H54 (cell line): ENCODE results near the gene RAD51B.
"Not testable (repeated sequence)": the region's sequence is repeated elsewhere in the genome, so short reads cannot be mapped to it uniquely, and the experiment has no call there.

ENCODE experiments used
- DNase-seq: peaks from one replicate; pipeline ENCODE4 v3.0.0; 2011; ENCODE audit warnings: low spot score, mixed read lengths; ENCODE audit not compliant: insufficient read length
- FAIRE-seq: peaks from 3 replicates; lab custom pipeline; 2011; peaks lifted over from hg19 to GRCh38; lab: Jason Lieb, UNC
- POLR2A ChIP-seq: IDR thresholded peaks from 2 replicates; pipeline ENCODE4 v1.6.1; 2011; ENCODE audit warnings: low read depth, mild to moderate bottlenecking, low read length

The RAD51B gene

DNA sequence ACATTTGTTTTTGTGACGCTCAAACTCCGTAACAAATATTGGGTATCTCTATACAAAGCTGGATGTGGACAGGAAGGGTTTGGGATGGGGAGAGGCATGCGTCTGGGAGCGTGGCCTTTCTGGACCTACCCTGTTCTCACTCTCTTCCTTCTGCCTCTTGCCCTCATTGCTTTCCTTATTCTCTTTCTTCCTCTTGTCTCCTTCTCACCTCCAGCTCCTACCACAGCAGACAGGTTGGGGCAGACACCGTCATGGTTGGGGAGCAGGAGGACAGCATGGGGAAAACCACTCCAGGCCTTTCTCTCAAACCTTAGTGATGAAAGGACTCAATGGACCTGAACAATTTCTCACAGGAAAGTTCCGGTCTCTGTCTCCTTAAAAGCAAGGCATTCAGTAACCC is 465.3 kb downstream of the RAD51B start:
- no peak for DNase-seq
- no peak for FAIRE-seq
- no peak for TF ChIP-seq POLR2A

GRCh38 chr14:68285421-68286179 is 466.0 kb downstream of the RAD51B start:
- no peak for TF ChIP-seq POLR2A
- DNase-seq = no peak
- FAIRE-seq = no peak

- DNase-seq = peak; percentile 8
These were observed 467.1 kb downstream of the RAD51B start for GRCh38 chr14:68286667-68287066.

DNA sequence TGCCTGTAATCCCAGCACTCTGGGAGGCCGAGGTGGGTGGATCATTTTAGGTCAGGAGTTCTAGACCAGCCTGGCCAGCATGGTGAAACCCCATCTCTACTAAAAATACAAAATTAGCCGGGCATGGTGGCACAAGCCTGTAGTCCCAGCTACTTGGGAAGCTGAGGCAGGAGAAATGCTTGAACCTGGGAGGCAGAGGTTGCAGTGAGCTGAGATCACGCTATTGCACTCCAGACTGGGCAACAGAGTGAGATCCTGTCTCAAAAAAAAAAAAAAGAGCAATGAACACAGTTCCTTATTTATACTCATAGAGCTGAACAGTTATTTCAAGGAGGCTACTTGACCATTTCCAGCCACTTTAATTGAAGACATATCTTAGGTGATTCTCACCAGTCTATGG is 469.9 kb downstream of the RAD51B start:
- FAIRE-seq = not testable (repeated sequence)

More at GRCh38 chr14:68286667-68287066, 467.1 kb downstream of the RAD51B start:
- TF ChIP-seq POLR2A = no peak
- peak; percentile 66 for FAIRE-seq

GRCh38 chr14:68291820-68292219 is 472.2 kb downstream of the RAD51B start:
- FAIRE-seq (no peak), DNase-seq (no peak)
- no peak for TF ChIP-seq POLR2A

More for the DNA sequence above, 469.9 kb downstream of the RAD51B start:
- not testable (repeated sequence) for DNase-seq

DNA sequence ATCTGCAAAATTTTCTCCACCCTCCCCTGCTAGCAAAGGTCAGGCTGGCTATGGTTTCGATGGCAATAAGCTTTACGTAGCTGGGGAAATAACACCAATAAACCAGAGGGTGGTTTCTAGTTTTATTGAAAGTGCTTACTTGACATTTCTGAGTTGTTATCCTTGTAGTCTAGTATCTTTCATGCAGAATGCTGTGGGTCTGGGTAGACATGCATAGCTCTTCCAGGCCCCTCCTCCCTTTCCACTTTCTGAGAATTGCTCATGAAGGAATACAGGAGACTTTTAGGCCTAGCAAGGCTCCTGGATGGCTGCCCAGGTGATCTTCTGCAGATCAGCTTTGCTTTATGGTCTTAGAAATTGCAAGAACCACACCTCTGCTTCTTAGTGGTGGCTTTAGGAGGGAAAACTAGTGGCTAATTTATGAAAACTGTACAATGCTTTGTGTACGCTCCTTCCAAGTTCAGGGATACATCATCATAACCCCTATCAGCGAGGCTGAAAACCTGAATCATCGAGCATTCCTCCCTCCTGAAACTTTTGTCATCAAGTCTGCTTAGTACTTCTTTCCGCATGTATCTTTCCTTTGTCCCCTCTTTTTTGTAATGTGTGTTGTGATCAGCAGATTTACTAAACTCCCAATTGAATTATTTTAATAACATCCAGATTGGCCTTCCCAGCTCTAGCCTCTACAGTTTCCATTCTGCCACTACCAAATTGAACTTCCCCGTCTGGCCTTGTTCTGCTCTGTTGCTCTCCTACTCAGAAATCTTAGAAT is 473.0 kb downstream of the RAD51B start:
- TF ChIP-seq POLR2A = no peak
- no peak for FAIRE-seq
- no peak for DNase-seq

GRCh38 chr14:68293404-68293803 is 473.8 kb downstream of the RAD51B start:
- no peak for TF ChIP-seq POLR2A
- DNase-seq = no peak

DNA sequence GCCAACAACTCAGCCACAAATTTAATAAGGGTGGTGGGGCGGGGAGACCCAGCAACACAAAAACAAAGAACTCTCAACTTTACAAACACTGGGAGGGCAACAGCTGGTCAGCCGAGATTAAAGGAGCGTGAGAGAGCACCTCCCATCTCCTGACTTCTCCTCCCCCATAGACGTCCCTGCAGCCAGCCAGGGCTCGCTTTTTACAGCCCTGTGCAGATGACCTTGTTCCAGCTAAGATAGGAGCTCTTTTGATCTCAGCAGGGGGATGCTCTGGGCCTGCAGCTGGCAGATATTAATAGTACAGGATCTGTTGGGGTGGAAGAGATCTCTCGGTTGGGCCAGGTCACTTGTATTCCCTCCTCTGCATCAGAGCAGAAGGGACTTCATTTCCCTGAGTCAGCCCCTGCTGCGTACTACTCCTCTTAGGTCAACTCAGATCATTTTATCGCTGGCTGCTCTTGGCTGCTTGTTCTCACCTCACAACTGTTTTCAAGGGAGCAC is 475.8 kb downstream of the RAD51B start:
- DNase-seq (no peak), FAIRE-seq (no peak)
- no peak for TF ChIP-seq POLR2A

More at GRCh38 chr14:68293404-68293803, 473.8 kb downstream of the RAD51B start:
- no peak for FAIRE-seq

GRCh38 chr14:68297039-68297438 is 477.5 kb downstream of the RAD51B start:
- TF ChIP-seq POLR2A = no peak
- no peak for DNase-seq
- no peak for FAIRE-seq

DNA sequence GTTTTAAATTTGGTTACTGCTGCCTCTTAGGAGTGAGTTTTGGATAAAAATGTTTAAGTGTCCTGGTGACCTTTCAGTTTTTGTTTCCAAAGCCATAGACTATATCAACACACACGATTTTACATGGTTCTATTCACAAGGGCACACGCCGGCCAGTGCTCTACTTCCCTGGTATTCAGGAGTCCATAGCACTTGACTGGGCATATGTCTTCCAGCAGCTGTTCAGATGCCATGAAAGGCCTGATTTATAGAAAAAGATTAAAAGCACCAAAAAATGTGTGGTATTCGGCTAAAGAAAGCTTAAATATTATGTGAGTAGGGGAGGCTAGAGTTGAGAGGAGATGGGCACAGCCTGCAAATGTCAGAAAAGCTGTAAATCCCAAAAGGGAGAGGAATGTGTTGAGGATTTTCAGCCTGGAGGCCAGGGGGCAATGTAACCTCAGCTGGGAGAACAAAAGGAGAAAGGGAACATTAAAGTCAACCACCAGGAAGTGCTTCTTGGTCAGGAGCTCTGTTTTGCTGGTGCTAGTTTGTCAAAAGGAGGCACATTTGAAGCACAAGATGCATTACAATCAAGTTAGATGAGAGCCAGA is 478.4 kb downstream of the RAD51B start:
- no peak for TF ChIP-seq POLR2A
- DNase-seq = no peak
- FAIRE-seq = no peak

- DNase-seq (no peak), FAIRE-seq (no peak)
- TF ChIP-seq POLR2A = no peak
These were observed 481.0 kb downstream of the RAD51B start for GRCh38 chr14:68300608-68301007.

GRCh38 chr14:68301219-68301618 is 481.6 kb downstream of the RAD51B start:
- DNase-seq (no peak), FAIRE-seq (no peak)
- TF ChIP-seq POLR2A = no peak

DNA sequence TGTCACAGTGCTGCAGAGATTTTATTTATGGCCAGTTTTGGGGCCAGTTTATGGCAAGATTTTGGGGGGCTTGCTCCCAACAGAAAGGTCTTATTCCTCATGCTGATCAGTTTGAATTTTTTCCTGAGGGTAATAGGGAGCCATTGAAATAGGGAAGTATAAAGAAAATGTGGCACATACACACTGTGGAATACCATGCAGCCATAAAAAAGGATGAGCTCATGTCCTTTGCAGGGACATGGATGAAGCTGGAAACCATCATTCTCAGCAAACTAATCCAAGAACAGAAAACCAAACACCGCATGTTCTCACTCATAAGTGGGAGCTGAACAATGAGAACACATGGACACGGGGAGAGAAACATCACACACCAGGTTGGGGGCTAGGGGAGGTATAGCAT is 483.4 kb downstream of the RAD51B start:
- FAIRE-seq, DNase-seq: not testable (repeated sequence)

GRCh38 chr14:68305738-68306137 is 486.2 kb downstream of the RAD51B start:
- FAIRE-seq = no peak
- TF ChIP-seq POLR2A = no peak
- DNase-seq = no peak
